GM19351 (cell line): Measurements from ENCODE around the gene SRSF5.

Experiments used
- ATAC-seq: cut with Tn5 transposase; IDR thresholded peaks from one replicate; pipeline ENCODE4 v1.9.1; 2021; ENCODE audit warnings: mild to moderate bottlenecking, moderate library complexity; ENCODE audit not compliant: unreplicated experiment

SRSF5 gene

DNA sequence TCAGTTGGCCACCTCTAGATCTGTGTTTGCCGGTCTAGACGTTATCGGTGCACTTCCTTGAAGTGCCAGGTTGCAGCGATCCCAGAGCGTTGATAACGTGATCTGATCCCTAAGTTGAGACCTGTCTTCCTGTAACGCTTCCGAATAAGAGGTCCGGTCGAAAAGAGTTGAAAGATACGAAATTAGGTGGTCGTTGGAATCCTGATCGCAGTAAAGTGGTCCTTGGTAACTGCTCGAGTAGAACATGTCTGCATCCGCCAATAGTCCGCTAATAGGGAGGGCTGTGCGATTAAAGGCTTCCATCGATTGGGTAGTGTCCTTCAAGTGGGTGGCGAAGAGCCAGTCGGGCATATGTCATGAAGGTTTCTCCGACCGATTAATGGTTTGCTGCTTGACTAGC, 2.7 kb downstream of the SRSF5 start:
- no peak for ATAC-seq

DNA sequence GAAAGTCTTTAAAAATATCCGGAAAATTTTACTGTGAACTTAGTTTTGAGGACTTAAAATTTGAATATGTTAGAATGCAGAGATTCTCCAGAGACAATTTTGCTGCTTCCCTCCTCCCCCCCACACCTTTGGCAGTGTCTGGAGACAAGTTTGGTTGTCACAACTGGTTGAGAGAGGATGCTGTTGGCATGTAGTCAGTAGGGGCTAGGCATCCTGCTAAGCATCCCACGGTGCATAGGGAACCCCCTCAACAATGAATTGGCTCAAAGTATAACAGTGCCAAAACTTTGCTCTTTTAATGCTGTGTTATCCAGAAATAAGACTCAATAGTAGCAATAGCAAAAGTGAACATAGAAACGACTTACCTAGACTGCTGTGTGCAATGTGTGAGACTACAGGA, 3.6 kb downstream of the SRSF5 start:
- ATAC-seq = no peak

DNA sequence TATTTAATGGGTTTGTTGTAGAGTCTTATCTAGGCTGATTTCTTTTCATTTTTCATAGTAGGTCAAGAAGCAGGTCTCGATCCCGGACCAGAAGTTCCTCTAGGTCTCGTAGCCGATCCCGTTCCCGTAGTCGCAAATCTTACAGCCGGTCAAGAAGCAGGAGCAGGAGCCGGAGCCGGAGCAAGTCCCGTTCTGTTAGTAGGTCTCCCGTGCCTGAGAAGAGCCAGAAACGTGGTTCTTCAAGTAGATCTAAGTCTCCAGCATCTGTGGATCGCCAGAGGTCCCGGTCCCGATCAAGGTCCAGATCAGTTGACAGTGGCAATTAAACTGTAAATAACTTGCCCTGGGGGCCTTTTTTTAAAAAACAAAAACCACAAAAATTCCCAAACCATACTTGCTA, 4.2 kb downstream of the SRSF5 start:
- no peak for ATAC-seq

DNA sequence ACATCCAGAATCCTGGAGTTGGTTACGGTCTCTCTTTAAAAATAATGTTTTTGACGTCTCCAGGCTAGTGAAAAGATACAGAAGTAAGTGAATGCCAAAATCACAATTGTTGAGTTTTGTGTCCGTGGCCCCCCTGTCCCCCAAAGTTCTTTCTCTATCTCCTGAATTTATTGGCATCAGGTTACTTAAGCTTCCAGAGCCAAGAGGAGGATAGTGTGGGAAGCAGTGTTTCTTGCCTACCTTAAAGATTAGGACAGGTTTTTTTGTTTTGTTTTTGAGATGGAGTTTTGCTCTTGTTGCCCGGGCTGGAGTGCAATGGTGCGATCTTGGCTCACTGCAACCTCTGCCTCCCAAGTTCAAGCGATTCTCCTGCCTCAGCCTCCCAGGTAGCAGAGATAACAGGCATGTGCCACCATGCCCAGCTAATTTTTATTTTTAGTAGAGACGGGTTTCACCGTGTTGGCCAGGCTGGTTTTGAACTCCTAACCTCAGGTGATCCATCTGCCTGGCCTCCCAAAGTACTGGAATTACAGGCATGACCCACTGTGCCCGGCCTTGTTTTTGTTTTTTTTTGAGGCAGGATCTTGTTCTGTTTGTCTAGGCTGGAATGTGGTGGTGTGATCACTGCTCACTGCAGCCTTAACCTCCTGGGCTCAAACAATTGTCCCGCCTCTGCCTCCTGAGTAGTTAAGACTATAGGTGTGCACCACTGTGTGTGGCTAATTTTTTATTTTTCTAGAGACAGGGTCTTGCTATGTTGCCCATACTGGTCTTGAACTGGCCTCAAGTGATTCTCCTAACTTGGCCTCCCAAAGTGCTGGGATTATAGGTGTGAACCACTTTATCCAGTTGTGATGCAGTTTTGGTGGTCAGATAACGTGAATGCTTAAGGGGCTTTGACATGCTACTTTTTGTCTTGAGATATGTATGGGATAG, 5.4 kb downstream of the SRSF5 start:
- ATAC-seq = no peak

DNA sequence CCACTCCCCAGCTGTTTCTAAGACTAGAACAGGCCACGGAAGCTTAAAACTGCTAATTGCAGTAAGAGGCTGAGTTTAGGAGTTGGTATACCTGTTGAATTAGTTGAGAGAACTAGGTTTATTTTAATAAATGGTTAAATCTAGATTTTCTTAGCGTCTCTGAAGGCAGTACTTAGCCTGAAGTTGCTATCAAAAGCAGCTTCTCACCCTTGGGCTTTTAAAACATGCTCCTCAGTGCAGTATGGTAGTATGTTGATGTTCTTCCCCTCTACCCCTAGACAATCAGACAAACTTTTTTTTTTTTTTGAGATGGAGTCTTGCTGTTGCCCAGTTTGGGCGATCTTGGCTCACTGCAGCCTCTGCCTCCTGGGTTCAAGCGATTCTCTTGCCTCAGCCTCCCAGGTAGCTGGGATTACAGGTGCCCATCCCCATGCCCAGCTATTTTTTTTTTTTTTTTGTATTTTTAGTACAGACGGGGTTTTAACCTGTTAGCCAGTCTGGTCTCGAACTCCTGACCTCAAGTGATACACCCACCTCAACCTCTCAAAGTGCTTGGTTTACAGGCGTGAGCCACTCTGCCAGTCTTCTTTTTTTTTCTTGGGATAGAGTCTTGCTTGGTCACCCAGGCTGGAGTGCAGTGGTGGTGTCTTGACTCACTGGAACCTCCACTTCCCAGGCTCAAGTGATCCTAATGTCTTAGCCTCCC, 6.8 kb downstream of the SRSF5 start:
- ATAC-seq = no peak

DNA sequence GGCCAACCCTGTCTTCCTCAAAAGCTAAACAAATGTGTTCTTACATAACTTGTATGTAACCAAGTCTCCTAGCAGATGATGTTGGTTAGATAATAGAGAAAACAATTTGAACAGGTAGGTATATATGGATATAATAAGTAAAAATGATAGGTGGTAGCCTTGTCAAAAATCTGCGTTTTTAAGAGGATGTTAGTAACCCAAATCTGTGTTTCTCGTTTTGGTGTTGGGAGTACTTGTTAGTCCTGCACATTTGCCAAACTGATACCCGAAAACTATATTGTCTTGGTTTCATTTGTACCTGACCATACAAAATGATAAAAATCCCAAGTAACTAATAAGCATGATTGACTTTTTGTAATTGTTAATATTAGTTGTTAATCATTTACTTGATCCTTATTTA, 8.1 kb downstream of the SRSF5 start:
- ATAC-seq = no peak

DNA sequence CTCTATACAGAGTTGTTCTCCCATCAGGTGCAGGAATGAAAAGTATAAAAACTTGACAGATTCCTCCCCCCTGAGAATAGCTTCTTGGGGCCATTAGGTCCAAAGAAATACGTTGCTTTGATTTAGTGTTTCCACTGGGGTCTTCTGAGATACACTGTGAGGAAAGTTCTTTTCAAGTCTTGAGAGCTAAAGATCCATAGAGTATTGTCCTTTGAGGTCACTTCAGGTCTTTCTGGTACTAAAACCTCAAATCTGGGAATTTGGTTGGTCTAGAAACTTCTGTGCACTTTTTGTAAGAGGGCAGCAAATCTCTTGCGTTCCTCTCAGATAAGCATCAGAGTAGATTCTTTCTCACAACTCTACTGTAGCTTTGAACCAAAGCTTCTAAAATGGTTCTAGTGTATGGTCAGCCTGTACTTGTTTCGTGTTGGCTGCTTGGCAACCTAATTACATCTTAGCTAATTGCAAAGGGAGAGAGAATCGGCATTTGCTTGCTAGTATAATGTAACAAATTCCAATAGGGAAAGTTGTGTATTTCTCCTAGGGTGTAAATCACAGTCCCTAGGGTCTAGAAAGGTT, 10.0 kb downstream of the SRSF5 start:
- ATAC-seq = no peak

DNA sequence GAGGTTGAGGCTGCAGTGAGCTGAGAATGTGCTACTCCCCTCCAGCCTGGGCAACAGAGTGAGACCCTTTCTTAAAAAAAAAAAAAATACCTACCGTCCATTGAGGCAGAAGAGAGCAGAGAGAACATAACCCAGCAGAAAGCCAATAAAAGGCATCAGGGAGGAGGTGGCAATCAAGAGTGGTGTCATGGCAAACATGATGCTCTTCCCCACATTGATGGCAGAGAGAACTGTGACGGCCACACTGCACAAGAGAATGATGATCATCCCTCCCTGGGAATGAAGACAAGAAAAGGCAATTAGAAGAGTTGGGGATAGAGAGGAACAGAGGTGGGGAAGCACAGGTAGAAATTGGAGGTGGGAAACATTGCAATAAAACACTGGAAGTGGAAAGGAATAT, 12.1 kb downstream of the SRSF5 start:
- ATAC-seq = no peak

DNA sequence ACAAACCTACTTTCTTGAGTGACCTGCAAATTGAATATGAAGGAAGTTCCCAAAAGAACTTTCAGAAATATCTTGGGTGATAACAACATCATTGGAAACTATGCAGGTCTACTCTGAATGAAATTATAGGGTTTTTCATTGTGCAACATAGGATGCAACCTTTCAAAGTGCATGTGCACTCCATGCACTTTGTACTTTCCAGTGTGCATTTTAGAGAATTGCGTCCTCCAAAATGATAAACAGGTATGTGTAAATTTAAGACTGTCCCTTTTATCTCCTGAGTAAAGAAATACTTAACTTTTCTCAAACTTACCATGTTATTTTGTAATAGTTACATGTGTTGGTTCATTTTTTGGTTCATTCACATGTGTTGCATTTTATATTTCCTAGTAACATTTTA, 13.2 kb downstream of the SRSF5 start:
- no peak for ATAC-seq

DNA sequence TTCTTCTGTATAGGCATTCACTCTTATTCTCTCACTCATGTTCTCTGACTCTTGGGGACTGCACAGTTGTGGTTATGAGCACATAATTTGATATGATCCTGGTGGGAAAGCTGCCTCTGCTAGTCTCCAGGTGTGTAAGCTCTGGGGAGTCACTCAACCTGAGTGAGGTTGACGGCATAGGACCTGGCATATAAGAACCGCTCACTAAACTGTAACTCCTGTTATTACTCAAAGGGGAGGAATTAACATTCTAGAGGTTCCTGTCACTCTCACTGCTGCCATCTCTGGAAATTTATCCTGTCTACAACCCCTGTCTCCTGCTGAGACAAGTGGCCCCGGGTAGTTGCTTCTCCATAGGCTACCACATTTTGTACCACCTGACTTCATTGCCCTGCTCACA, 14.0 kb downstream of the SRSF5 start:
- ATAC-seq = no peak

DNA sequence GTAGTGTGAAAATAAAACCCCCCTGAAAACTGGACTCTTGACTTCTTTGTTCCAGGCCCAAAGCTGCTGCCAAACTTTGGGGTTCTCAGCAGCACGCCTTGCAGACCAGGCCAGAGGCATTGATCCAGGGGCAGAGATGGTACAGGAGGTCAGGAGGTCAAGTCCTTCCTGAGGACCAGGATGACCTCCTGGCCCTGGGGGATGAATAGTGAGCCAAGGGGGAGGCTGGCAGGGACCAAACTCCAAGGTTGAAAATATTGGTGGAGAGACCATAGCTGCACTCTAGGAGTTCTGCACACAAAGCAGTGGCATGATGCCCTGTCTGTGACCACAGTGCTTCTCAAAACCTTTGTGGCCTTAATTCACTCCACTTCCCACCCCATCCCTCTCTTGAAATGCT, 18.0 kb downstream of the SRSF5 start:
- ATAC-seq = no peak

DNA sequence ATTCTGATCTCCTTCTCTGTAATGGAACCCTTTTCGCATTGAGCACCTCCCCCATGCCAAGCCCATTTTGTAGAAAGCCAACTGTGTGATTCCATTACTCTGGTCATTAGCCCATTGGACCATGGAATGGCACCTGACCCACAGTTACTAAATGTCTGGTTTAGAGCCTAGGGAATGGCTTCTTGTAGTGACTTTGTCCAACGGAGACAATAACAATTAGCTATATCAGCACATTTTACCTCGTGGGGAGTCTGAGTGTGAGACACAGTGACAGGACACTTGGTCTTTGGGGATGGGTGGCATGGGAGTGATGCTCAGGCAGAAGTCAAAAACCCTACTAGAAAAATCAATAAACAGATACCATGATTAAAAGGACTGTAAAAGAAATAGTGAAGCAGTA, 19.7 kb downstream of the SRSF5 start:
- ATAC-seq = no peak

DNA sequence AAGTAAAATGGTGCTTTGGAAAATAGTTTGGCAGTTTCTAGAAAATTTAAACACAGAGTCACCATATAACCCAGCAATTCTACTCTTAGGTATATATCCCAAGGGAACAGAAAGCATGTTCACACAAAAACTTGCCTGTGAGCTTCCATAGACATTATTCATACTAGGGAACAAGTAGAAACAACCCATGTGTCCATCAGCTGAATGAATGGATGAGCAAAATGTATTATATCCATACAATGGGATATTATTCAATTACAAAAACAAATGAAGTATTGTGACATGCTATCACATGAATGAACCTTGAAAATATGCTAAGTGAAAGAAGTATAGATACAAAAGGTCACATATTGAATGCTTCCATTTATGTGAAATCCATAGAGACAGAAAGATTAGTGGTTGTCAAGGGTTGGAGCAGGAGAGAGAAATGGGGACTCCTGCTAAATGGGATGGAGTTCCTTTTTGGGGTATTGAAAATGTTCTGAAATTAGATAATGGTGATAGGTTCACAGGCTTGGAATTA, 22.2 kb downstream of the SRSF5 start:
- no peak for ATAC-seq

DNA sequence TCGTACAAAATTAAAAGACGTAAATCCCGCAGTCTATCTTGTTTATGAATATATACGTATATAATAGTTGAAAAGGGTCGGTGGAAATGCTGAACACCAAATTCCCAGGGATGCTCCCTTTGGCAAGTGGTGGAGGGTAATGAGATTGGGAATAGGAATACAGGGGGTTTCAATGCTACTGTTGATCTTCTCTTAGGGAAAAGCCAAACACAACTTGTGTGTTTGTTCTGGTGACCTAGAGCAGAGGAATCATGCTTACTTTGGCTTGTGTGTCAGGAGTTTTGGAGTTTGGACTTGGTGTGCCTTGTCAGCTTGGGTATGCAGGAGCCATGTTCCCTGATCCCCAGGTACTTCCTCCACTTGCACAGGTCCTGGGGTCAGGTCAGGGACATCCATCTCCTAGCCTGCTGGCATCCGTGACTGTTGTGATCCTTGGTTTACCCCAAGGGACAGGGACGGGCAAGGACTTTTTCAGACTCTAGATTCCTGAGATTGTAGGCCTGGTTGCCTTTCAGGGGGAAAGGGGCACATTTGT, 26.0 kb downstream of the SRSF5 start:
- ATAC-seq = no peak

DNA sequence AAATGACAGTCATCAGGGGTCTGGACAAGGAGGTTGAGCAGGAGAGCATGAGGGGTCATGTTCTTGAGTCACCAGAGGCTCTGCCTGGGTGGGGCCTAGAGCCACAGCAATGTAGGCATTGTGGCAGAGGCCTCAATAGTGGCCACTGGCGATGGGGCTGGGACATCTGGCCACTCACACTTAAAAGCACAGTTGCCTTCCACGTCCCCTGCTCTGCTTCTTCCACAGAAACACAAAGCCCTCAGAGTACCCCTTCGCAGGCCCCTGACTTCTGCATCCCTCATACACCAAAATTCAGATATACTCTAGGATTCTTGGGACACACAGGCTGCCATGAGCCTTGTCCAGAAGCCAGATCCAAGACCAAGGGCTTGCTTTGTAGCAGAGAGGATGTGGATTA, 27.8 kb downstream of the SRSF5 start:
- ATAC-seq = no peak

DNA sequence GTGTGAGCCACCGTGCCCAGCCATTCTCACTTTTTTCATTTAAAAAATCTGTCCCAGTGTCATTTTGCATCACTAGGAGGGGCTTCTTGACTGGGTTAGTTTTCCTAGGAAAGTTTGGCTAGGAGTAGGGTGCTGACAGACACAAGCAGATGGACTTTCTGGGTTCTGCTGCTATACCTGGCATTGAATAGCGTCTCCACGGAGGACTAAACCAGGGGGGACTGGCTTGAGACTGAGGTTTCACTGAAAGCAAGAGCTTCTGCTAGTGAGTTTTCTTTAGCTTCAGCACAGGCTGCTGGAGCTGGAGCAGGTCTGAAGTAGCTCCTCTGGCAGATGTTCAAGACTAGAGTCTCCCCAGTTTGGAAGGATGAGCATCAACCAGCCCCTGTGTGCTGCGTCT, 28.7 kb downstream of the SRSF5 start:
- ATAC-seq = no peak

DNA sequence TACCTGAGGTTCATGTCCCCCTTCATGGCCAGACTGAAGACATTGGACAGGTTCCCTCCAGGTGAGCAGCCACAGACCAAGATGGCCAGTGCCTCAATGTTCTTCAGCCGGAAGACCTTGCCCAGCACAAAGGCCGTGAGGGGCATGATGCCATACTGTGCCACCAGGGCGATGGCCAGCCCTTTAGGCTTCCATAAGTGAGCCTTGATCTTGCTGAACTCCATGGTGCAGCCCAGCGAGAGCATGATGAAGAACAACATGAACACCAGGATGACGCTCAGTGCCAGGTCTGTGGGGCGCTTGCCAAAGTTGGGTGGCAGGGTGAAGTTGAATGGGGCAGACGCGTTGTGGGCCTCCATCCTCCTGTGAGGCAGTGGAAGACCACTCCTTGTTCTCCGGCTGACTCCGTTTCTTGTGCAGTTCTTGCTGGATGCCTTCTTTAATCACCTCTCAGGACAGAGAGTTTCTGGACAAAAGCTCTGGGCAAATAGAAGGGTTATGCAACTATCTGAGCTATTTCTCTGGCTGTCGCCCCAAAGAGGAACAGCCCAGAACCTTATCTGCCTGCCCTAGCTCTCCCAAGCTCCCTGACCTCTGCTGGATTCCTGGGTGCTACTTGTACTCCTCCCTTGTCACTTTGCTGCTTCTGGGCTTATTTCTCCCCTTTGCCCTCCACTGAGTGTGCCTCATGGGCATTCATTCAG, 30.0 kb downstream of the SRSF5 start, which contains the start of gene SLC10A1:
SLC10A1 (minus strand) TSS at position 445 of the 704 bp plus-strand sequence; CDS start at position 359, 86 bp downstream.
- ATAC-seq = no peak

DNA sequence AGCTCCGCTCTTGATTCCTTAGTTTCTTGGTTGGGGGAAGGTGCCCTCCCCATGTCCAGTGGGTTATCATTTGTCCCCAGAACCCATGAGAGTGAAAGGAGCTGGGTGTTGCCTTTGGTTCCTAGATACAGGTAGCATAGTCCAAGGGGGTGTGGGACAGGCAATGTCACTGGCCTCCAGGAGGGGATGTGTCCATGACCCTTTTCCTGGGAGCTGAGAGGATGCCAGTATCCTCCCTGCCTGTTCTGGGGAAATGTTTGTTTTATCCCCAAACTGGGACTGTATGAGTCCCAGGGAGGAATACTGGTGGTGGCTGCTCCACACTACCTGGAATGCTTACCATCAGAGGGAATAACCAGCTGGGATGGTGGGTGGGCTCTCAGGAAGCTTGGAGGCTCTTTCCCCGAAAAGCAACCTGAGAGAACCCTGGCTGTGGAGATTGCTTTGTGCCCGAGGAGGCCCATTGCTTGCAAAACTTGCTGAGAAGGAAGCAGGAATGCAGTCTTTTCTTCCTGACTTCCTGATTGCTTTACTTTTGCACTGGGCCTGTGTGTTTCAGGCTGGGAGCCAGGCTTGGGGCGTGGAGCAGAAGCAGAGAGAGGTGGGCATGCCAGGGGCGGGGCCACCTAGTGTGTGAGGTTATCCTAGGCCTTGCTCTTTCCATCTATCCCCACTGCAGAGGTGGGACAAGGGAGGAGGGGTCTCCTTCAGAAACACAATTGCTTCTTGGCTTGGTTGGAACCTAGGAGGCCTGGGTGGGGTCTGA, 30.8 kb downstream of the SRSF5 start:
- ATAC-seq = no peak

DNA sequence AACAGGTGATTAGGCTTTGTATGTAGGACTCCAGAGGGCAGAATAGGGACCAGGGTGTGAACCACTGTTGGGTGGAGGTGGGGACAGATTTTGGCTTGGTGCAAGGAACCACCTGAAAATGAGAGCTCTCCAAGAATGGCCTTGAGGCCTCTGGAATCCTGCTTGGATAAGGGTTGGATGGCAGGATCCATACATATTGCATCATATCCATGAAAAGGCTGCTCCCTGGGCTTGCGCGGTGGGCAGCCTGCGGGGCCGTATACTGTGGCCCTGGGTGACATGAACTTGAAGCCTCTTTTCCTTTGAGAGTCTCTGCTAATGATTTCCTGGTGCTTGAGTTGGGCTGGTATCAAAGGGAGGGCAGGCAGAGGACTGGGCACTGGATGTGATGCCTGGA, 31.4 kb downstream of the SRSF5 start:
- no peak for ATAC-seq

DNA sequence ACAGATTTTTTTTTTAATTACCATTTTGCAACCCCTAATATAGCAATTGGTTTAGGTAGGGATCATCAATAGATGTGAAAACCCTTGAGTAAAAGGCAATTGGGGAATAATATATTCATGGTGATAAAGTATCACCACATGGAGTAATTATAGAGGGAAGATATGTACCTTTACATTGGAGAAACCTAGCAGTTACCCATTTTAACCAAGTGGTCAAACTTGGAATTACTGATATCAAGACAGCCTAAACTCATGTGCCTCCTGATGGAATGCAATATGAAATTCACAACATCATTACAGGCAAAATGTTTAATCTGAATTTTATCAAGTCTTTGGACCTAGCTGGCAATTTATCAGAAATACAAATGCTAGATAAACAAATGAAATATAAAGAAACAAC, 36.8 kb downstream of the SRSF5 start:
- no peak for ATAC-seq
